Measurements from ENCODE around the gene ZNF664.

- TF ChIP-seq POLR2AphosphoS5 (IDR thresholded peaks at IDR 0.05; ENCODE audit: low read depth, low read length) (no peak), ATF3 (IDR thresholded peaks at IDR 0.05; ENCODE audit: insufficient read depth, low read depth, low read length) (no peak), MAFK (IDR thresholded peaks at IDR 0.05; ENCODE audit: low read depth, low read length) (no peak), GABPA (IDR thresholded peaks at IDR 0.05; ENCODE audit: borderline replicate concordance, insufficient read depth, low read length) (no peak), ZNF274 (IDR thresholded peaks at IDR 0.05; ENCODE audit: borderline replicate concordance, extremely low read depth, low read length) (no peak), BACH1 (IDR thresholded peaks at IDR 0.05; ENCODE audit: low read length) (no peak), SRF (IDR thresholded peaks at IDR 0.05; ENCODE audit: low read depth, low read length) (no peak), EZH2 (IDR thresholded peaks at IDR 0.05; ENCODE audit: low read depth, low read length, severe bottlenecking) (no peak), TAF1 (IDR thresholded peaks at IDR 0.05; ENCODE audit: low read depth, low read length) (no peak)
These were observed 3.3 kb downstream of the ZNF664 start for GRCh38 chr12:123976227-123976826.
